ENCODE measurements around the gene TSSK2. TPM values are rescaled to one million over a fixed set of nuclear protein-coding genes. Genes with fewer than 3 reads are reported as not detected.
"Not testable (repeated sequence)": the region's sequence is repeated elsewhere in the genome, so short reads cannot be mapped to it uniquely, and the experiment has no call there.

The TSSK2 gene
- total RNA-seq, 1 donor from 2014 or later, result 1.4 TPM

GRCh38 chr22:19142394-19142793 is 11.3 kb downstream of the TSSK2 start:
- no peak for DNase-seq (ENCODE audit: low spot score)

- no peak for DNase-seq (ENCODE audit: low spot score)
Measured at GRCh38 chr22:19143212-19143611, 12.1 kb downstream of the TSSK2 start.

GRCh38 chr22:19143967-19144400 is 12.9 kb downstream of the TSSK2 start:
- no peak for DNase-seq (ENCODE audit: low spot score)

GRCh38 chr22:19146215-19146968 is 15.3 kb downstream of the TSSK2 start:
- no peak for DNase-seq (ENCODE audit: low spot score)

GRCh38 chr22:19147195-19147780 is 16.2 kb downstream of the TSSK2 start:
- DNase-seq (ENCODE audit: low spot score), result no peak

- no peak for DNase-seq (ENCODE audit: low spot score)
Measured at GRCh38 chr22:19148417-19149046, 17.4 kb downstream of the TSSK2 start.

DNA sequence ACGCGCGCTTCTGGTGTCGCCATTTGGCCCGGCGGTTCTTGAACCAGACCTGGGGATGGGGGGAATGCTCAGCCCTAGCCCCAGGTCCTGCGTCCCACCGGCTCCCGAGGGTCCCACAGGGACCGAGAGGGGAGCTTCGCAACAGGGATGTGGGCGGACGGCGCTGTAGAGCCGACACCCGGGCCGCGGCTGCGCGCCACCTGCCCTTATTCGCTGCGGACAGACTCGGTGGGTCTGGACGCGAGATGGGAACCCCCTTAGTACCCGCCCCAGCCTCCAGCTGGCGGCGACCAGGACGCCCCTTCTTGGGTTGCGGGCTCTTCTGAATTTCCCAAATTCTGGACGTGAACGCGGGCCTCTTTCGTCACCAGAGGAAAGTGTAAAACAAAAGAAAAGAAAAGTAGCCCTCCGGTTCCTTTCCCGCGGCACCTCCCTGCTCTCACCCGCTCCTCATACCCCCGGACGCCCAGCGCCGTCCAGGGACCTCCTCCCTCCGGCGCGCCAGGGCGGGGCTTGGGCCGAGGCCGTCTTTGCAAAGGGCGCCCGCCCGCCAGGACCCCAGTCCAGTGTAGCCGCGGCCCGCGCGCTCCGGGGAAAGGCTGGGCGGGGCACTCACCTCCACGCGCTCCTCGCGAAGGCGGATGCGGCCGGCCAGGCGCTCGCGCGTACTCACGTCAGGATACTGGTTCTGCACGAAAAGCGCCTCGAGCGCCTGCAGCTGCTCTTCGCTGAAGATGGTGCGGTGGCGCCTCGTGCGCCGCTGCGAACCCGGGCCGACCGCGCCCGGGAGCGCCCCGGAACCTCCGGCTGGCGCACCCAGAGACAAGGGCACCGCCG is 18.2 kb downstream of the TSSK2 start:
- no peak for DNase-seq (ENCODE audit: low spot score)

- DNase-seq (ENCODE audit: low spot score), result no peak
Measured at GRCh38 chr22:19149991-19150390, 18.9 kb downstream of the TSSK2 start, which contains the start of gene GSC2. Gene GSC2 (minus strand): TSS chr22:19150292. CDS start chr22:19150283, 9 bp downstream.

DNA sequence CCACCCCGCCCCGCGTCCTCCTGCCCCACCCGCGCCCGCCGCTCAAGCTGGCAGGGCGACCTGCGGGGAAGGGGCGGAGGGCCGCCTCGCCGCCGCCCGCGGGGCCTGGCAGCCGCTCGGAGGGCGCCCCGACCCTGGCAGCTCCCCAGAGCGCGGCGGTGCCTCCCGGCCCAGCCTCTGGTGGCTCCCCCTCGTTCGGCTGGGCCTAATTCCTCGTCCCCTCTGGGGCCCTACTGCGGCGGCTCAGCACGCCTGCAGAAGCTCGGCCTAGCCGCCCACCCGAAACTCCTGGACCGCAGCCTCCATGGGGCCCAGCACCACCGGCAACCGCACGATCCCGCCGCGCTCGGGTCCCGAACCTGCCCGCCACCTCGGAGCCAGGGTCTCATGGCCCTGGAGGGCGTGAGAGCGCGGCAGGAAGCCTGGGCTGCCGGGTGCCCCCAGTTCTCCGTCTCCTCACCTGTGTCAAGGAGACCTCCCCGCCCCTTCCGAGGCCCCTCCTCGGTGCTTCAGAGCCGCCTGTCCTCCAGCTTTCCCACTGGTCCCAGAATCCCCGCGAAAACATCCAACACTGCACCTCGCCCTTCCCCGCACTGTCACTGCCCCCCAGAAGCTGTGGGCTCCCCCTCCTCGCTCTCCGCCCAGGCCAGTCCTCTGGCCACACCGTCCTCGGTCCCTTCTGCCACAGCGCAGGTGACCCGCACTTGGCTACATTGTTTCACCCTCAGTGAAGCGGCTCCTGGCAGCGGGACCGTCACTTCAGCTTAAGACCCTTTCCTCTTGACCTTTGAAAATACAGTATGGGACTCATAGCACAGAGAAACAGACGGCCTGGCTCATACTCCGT is 19.6 kb downstream of the TSSK2 start:
- DNase-seq (ENCODE audit: low spot score), result no peak

- no peak for DNase-seq (ENCODE audit: low spot score)
Measured at GRCh38 chr22:19151329-19152191, 20.5 kb downstream of the TSSK2 start.

DNA sequence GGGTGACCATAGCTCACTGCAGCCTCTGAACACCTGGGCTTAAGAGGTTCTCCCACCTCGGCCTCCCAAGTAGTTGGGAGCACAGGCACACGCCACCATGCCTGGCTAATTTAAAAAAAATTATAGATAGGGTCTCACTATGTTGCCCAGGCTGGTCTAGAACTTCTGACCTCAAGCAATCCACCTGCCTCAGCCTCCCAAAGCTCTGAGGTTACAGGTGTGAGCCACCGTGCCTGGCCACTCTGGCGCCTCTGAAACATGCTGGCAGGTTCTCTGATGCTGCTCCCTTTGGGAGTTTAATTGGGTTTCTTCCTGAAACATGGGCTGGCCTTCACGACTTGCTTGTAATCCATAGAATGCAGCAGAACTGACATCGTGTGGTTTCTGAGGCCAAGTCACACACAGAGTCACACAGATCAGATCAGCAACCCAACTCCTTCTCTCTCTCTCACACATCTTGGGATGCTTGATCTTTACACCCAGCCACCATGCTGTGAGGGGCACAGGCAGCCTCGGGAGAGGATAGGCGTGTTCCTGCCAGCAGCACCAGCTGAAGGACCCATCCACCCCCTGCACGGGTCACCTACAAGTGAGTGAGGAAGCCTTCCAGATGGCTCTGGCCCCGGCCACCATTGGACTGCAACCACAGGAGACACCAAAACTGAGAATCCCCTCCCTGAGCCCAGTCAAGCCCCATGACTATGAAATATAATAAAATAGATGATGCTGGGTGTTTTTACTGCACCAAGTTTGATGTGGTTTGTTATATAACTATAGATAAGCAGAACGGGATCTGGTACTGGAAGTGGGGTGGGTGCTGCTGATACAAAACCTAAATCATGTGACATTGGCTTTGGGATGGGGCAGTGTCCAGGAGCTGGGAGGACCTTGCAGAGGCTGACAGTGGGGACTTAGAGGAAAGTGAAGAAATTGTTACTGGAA is 22.1 kb downstream of the TSSK2 start:
- no peak for DNase-seq (ENCODE audit: low spot score)

DNA sequence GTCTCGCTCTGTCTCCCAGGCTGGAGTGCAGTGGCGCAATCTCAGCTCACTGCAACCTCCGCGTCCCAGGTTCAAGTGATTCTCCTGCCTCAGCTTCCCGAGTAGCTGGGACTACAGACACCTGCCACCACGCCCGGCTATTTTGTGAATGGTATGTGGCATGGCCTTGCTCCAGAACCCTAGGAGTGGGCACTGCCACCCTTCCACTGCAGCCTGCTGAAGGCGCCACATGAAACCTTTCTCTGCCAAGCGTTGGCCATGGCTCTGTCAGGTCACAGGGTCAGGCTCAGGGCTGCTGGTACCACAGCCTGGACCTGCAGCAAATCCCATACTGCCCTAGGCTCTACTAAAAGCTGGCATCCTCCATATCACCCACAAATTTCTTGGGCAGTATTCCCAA is 25.0 kb downstream of the TSSK2 start:
- DNase-seq (ENCODE audit: low spot score), result not testable (repeated sequence)

DNA sequence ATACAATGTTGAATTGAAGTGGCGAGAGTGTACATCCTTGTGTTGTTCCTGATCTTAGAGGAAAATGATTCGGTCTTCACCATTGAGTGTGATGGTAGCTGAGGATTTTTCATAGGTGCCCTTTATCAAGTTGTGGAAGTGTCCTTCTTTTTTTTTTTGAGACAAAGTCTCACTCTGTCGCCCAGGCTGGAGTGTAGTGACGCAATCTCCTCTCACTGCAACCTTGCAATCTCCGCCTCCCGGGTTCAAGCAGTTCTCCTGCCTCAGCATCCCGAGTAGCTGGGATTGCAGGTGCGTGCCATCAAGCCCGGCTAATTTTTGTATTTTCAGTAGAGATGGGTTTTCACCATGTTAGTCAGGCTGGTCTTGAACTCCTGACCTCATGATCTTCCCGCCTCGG is 27.5 kb downstream of the TSSK2 start:
- DNase-seq (ENCODE audit: low spot score), result not testable (repeated sequence)

- DNase-seq (ENCODE audit: low spot score), result no peak
Measured at GRCh38 chr22:19164425-19164824, 33.3 kb downstream of the TSSK2 start.

- DNase-seq (ENCODE audit: low spot score), result no peak
Measured at GRCh38 chr22:19166421-19166820, 35.3 kb downstream of the TSSK2 start.

DNA sequence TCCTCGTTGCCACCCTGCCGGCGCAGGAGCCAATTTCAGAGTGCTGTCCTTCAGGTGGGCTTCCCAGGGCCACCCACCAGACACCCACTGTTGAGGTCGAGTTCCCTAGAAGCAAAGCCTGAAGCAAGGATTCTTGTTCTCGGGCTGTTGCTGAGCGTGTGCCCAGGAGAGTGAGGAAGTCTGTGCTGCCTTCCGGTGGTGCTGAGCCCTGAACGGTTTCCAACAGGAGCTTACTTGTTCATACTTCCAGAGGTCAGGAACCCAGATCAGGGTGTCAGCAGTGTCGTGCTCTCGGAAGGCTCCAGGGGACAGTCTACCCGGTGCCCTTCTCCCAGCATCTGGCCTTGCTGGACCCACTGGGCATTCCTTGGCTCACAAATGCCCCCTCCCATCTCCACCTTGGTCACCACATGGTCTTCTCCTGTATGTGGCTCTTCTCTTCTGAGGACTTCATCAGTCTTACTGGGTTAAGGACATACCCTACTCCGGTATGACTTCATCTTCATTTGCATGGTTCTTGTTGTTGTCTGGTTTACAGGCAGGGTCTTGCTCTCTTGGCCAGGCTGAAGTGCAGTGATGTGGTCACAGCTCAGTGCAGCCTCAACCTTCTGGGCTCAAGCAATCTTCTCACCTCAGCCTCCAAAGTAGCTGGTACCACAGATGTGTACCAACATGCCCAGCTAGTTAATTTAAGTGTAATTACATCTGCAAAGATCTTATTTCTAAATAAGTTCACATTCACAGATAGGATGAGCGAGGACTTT is 36.2 kb downstream of the TSSK2 start:
- DNase-seq (ENCODE audit: low spot score), result no peak

DNA sequence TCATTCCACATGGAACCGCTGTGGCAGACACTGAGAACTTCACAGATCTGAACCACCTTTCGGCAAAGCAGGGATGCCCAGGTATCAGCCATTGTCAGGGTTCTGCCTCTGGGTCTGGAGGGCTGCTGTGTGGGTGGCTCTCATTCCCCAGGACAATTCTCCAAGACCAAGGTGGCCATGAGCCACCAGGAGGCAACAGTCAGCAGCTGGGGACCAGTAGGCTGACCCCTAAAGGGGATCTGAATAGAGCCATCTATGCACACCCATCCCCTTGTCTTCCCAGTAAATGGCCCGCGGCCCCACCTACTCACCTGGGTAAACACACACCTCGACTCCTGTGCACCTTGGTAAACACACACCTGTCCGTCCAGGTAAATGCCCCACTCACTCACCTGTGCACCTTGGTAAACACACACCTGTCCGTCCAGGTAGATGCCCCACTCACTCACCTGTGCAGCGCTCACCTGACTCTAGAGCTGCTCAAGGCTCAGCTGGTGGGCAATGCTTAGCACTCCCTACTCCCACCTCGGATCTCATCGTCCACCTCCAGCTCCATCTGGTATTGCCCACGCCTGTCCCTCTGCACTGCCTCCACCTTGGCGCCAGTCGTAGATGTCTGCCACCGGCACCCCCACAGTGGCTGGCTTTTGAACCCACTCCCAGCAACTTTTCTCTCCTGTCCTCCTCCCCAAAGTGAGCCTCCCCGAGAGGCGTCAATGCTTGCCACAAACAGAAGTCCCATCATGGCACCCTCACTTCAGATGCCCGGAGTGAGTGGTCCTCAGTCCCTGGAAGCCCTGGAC is 37.2 kb downstream of the TSSK2 start:
- DNase-seq (ENCODE audit: low spot score), result no peak
